GM19438 (cell line): ENCODE data around the gene TREM2.
"Not testable (repeated sequence)": the region's sequence is repeated elsewhere in the genome, so short reads cannot be mapped to it uniquely, and the experiment has no call there.

Experiments used
- ATAC-seq: cut with Tn5 transposase; IDR thresholded peaks from one replicate; pipeline ENCODE4 v1.9.1; 2021; ENCODE audit warnings: low read depth; ENCODE audit not compliant: unreplicated experiment

Gene TREM2

GRCh38 chr6:41156001-41156400, 6.9 kb downstream of the TREM2 start:
- ATAC-seq, result no peak

- no peak for ATAC-seq
Measured at GRCh38 chr6:41155132-41155805, 7.6 kb downstream of the TREM2 start.

DNA sequence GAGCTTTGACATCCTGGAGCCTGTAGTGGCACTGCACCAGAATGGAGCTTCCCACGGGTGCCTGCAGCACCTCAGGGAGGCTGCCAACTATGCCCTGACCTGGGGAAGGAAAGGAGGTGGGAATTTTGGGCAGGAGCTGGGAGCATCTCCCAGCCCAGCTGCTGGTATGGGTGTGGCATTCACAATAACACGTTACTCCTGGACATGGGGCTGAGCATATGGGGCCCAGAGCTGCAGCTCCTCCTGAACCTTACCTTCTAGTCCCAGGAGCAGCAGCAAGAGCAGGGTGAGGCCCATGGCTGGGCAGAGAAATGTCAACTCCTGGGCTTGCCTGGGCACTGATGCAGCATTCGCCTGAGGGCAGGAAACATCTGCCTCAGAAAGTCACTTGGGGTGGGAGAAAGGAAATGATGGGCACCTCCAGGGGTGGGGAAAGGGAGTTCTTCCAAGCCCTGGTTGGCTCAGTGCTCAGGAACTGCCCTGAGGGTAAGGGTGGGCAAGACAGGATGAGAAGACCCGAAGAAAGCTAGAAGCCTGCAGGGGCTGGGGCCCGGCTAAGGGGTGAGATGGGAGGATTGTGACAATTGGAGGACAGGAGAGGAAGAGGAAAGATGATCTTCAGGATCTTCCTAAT, 8.8 kb downstream of the TREM2 start, which contains the start of gene TREML1:
TSS of gene TREML1 (minus strand) at position 356 of the 634 bp plus-strand sequence. CDS start at position 297, 59 bp downstream.
- ATAC-seq, result no peak

DNA sequence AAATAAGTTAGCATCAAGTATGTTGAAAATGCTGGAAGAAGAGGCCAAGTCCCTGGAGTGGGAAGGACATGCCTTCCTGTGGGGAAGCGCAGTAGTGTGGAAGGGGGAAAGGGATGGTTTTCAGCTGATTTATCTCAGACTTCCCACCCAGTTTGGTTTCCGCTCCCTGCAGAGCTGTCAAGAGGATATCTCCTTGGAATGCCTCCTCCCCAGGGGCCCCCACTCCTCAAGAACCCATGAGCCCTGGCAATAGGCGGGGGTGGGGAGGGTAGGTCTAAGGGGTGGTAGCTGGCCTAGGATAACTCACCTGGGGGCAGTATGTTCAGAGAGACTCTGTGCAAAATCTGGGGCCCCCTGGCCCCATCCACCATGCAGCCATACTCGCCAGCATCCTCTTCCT, 9.5 kb downstream of the TREM2 start:
- no peak for ATAC-seq

GRCh38 chr6:41150671-41151070, 12.2 kb downstream of the TREM2 start:
- ATAC-seq, result no peak

DNA sequence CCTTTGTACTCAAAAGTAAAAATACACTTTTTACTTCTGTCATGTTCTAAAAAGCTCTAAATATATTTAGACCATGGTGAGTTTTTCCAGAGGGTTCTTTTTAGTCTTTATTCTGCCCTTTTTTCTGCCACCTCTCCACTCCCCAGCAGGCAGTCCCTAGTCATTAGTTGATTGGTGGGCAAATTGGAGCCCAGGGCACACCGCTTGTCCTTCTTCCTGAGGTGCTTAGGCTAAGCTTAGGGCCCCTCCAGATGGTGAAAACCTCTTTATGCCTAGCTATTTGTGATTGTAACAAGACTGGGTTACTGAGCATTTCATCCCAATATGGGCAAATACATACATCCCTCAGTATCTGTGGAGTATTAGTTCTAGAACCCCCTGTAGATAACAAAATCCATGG, 15.0 kb downstream of the TREM2 start:
- ATAC-seq, result no peak

DNA sequence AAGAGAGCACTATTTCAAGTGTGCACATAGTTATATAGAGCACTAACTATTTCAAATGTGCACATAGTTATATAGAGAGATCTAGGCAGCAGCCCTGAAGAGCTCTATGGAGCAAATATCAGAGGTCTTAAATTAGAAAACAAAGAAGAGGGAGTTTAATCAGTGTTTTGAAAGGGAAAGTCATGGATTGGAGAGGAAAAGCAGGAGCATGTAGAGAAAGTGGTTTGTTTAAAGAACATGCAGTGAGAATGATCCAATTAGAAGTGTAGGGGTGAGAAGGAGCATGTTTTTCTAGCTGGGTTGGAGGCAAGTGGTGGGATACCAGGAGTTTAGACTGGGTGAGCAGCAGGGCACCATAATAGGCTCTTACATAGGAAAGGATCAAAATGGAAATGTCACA, 26.0 kb downstream of the TREM2 start:
- no peak for ATAC-seq

DNA sequence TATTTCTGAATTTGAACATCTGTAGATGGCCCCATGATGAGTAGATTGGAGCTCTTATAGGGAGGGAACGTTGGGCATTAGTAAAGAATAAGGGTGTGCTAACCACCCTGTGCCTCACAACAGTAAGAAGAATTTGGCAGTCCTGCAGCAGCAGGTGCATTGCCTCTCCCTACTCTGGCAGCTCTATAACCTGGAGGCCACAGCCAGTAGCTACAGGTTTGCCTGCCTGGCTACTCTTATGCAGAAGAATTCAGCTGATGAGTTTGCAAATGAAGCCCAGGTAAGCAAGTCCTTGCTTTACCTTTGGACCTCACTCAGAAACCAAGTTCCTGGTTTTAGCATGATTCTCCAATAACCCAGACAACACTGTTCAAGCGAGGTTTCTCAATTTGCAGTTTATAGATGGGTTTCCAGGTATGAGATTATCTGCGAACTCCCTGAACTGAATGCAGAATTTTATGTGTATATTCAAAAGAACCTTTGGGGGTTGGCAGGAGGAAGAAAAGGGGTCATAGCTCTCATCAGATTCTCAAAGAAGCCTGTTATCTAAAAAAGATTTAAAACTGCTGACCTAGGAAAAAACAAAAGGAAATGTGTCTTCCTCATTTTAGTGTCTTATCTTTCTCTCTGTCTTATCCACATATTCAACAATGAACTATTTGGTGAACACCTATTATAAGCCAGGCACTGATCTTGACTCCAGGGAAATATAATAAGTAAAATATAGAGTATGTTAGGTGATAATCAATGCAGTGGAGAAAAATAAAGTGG, 27.7 kb downstream of the TREM2 start:
- ATAC-seq, result no peak

DNA sequence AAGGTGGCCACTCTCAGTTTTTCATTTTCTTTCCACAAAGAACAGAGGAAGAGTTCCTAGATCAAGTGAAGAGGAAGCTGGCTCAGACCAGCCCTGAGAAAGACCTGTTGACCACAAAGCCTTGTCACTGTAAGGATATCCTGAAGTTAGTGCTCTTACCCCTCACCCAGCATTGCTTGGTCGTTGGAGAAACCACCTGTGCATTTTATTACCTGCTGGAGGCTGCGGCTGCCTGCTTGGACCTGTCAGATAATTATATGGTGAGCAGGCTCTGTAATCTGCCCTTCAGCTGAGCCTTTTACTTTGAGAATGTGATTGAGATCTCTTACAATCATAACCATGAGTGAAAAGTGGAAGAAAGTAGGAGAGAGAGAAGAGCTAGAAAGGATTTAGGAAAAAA, 30.7 kb downstream of the TREM2 start:
- ATAC-seq, result no peak

DNA sequence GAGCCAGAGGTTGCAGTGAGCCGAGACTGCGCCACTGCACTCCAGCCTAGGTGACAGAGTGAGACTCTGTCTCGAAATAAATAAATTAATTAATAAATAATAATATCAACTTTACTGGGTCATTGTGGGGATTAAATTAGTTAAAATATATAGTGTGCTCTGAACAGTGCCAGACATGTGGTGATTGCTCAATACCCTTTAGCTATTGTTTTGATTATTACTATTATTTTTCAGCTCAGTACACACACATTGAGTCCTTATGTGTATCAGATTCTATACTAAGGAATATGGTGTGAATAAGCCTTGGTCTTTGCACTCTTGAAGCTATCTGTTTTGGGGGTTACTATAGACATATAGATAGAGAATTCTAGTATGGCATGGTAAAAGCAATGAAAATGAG, 37.6 kb downstream of the TREM2 start:
- no peak for ATAC-seq

DNA sequence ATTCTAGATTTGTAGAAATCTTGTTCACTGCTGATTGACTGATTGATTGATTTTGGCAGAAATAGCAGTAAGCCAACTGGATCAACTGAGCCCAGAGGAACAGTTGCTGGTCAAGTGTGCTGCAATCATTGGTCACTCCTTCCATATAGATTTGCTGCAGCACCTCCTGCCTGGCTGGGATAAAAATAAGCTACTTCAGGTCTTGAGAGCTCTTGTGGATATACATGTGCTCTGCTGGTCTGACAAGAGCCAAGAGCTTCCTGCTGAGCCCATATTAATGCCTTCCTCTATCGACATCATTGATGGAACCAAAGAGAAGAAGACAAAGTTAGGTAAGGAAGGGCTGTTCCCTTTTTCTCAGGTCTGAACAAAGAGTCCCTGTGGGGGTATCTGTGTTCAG, 40.0 kb downstream of the TREM2 start:
- ATAC-seq, result no peak

DNA sequence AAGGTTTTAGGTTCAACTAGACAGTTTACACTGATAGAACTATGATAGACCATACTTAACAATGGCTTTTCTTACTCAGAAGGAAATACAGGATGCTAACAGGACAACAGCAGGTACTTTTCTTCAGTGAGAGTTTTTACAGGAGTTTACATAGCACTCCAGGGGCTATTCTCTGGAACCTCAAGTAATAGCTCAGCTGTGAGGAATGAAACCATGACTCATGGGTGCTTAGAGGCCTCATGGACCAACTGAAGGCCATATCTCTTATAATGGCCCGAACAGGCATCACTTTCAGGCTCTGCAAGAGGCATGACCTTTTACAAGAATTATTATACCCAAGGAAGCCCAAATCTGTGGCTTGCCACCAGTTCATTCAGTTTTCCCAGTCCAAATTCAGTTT, 40.5 kb downstream of the TREM2 start:
- ATAC-seq, result no peak

GRCh38 chr6:41120058-41120457, 42.9 kb downstream of the TREM2 start:
- no peak for ATAC-seq

DNA sequence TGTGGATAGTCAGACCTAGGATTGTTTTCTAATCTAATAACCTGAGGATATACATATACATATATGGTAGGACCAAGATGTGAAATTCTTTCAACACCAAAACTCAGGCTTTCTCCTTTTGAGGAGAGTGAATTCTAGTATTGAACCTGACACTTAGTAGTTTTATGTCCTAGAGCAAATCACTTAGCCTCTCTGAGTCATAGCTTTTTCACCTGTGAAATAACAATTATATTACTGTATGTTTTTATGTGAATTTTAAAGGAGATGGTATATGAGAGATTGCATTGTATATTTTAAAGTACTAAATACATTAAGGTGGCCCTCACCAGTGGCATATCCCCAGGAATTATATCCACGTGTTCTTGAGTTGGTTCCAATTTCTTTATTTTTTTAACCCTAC, 43.4 kb downstream of the TREM2 start:
- ATAC-seq, result no peak

- ATAC-seq, result not testable (repeated sequence)
Measured at GRCh38 chr6:41115027-41115426, 47.9 kb downstream of the TREM2 start.

DNA sequence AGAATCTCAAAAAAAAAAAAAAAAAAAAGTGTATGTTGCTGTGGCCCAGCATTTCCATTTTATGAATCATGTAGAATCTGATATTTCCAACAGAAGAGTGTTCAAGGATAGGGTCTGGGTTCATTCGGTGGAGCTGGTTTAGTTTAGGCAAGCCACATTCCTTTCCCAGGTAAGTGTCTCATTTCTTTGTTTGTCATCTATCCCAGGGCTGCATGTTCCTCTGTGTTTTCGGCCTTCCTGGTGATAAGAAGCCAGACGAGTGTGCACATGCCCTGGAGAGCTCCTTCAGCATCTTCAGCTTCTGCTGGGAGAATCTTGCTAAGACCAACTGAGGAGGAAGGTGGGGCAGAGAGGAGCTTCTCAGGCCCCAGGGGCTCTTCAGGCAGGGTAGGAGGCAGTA, 51.9 kb downstream of the TREM2 start:
- ATAC-seq, result no peak
